Ovary (tissue), 9 donors: ENCODE data around the gene BRD3. TPM values are rescaled to one million over a fixed set of nuclear protein-coding genes. Genes with fewer than 3 reads are reported as not detected.
A peak's percentile ranks its signal among the peaks of the same experiment; 100 is the strongest.

ENCODE experiments used
- DNase-seq, 5 donors: peaks; one replicate each; pipeline ENCODE4 v3.0.0-alpha.2; 2019 to 2020
- H3K27ac ChIP-seq, 2 donors: fragments of 200-600 bp; one replicate each; pipeline versions ENCODE4 v1.5.1 to v1.8.0; 2019 to 2022
- H3K27me3 ChIP-seq: fragments of 200-600 bp; one replicate; pipeline ENCODE4 v1.8.0; 2022
- H3K36me3 ChIP-seq: fragments of 200-600 bp; sonication (generic); one replicate; pipeline ENCODE4 v1.5.1; 2019
- H3K4me1 ChIP-seq: one replicate; pipeline ENCODE4 v1.8.1; 2013; ENCODE audit warnings: mild to moderate bottlenecking, moderate library complexity; ENCODE audit not compliant: insufficient read depth
- H3K4me3 ChIP-seq: fragments of 200-600 bp; sonication (generic); one replicate; pipeline ENCODE4 v1.5.1; 2017
- H3K9me3 ChIP-seq, 2 donors: fragments of 200-600 bp in 1 of 2; sonication (generic) in 1 of 2; one replicate each; pipeline versions ENCODE4 v1.5.1 to v1.8.1; 2013 to 2019; ENCODE audit warnings: mild to moderate bottlenecking in 1 of 2, moderate library complexity in 1 of 2
- EP300 ChIP-seq: sonication (generic); formaldehyde crosslinking; IDR thresholded peaks from one replicate; pipeline ENCODE4 v1.6.1; 2017; ENCODE audit warnings: antibody characterized with exemption
- POLR2A ChIP-seq: fragments of 450-650 bp; IDR thresholded peaks from one replicate; pipeline ENCODE4 v1.6.1; 2017; ENCODE audit warnings: antibody characterized with exemption, mild to moderate bottlenecking, moderate library complexity
- WGBS, 3 donors: extraction: QIAGEN DNeasy Blood & Tissue Kit in 1 of 3; methylation state at CpG; one replicate each; pipeline versions ENCODE4 v1.1.5 to v1.1.7; 2013 to 2017; 5-methylcytosine and 5-hydroxymethylcytosine counted together
- intact Hi-C, 4 donors: fragments of 100-400 bp; cut with DNase I; formaldehyde crosslinking; loops; one replicate each; pipeline versions ENCODE4 v1.11.0 to v1.15.1; 2022 to 2023
- polyA plus RNA-seq, 2 donors: library from polyadenylated mRNA; stranded (reverse); fragments of 200-250 nt in 1 of 2; fragments of 350-450 nt in 1 of 2; fragmentation: Illumina TruSeq in 1 of 2; extraction: RNeasy Lipid Tissue Mini Kit (QIAGEN cat#74804) in 1 of 2; gene quantifications; one replicate each; pipeline ENCODE4 v1.2.3, GENCODE V29; 2013 to 2014
- total RNA-seq, 7 donors: library from RNA; depleted of rRNA in 2 of 7; stranded (reverse); fragments of >200 nt in 2 of 7; fragmentation: NEBNext Ultra II Directional in 3 of 7; extraction: Animal tissue kit (Norgen Biotek cat#: 25700) in 3 of 7; gene quantifications; one replicate each; pipeline versions ENCODE4 v1.1.0 to v1.2.4, GENCODE V29; 2016 to 2023
- TF ChIP-seq, protein P1 (sequence below), 3 donors: fragments of 450-650 bp in 2 of 3; fragments of 200-600 bp in 1 of 3; IDR thresholded peaks; one replicate each; pipeline versions ENCODE4 v1.5.1 to v1.8.0; 2016 to 2022; ENCODE audit warnings: antibody characterized with exemption in 3 of 3, mild to moderate bottlenecking in 1 of 3
- donor health status: DM: no; HTN: no; CAD: no; lungs with moderate emphysema.
- donor health status: DM: no; HTN: no; CAD: no.
- donor health status: Bipolar disorder and iron deficiency.
- donor health status: DM: yes; HTN: yes; CAD: no.
- donor health status: DM: no; HTN: no; CAD: no.
- donor health status: DM: yes; HTN: yes; CAD: no.

The BRD3 gene
- total and polyA plus RNA-seq, 9 donors, result 14.9 to 52.1 (median 39.2) TPM

DNA sequence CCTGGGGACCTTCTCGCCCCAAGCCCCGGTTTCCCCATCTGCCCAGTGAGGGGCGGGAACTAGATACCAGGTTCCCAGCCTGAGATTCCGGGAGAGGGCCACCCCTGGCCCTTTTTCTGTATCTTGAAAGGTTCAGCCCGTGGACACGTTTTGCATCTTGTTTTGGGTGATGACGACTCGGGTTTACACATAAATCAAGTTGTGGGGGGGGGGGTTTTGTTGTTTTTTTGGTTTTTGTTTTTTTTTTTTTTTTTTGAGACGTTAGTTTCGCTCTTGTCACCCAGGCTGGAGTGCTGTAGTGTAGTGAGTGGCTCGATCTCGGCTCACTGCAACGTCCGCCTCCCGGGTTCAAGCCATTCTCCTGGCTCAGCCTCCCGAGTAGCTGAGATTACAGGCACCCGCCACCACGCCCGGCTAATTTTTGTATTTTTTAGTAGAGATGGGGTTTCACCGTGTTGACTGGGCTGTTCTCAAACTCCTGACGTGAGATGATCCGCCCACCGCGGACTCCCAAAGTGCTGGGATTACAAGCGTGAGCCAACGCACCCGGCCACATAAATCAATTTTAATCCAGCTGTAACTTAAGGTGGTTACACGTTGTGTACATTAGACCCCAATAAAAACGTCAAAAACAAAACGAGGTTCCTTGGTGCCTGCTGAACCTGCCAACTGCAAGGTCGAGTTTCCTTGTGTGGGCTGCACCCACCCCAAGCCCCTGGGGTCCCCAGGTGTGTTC is 1.1 kb upstream of the BRD3 start:
- H3K4me3 ChIP-seq, result peak overlapping the region; percentile 84
- 1 to 10% (median 5%) methylated on average over 31 of the region's 31 CpGs for WGBS, 3 donors
- TF ChIP-seq, protein P1, sequence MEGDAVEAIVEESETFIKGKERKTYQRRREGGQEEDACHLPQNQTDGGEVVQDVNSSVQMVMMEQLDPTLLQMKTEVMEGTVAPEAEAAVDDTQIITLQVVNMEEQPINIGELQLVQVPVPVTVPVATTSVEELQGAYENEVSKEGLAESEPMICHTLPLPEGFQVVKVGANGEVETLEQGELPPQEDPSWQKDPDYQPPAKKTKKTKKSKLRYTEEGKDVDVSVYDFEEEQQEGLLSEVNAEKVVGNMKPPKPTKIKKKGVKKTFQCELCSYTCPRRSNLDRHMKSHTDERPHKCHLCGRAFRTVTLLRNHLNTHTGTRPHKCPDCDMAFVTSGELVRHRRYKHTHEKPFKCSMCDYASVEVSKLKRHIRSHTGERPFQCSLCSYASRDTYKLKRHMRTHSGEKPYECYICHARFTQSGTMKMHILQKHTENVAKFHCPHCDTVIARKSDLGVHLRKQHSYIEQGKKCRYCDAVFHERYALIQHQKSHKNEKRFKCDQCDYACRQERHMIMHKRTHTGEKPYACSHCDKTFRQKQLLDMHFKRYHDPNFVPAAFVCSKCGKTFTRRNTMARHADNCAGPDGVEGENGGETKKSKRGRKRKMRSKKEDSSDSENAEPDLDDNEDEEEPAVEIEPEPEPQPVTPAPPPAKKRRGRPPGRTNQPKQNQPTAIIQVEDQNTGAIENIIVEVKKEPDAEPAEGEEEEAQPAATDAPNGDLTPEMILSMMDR (IDR thresholded peaks at IDR 0.05), result no peak
- TF ChIP-seq POLR2A (no peak), EP300 (no peak)
- H3K9me3 ChIP-seq, result no peaks in the 10 kb centered on the region
- peak in 2 of 5 donors; percentile 36 to 42 for DNase-seq
- intact Hi-C loops, result loop anchor here in 3 of 4 donors (5.0 kb wide), 1 partner anchor 68 kb away; the partner anchor contains the start of gene WDR5 (in 3 of the 3)
- H3K27ac ChIP-seq, result peak overlapping the region in 1 of 2 donors; percentile 91
- H3K27me3 ChIP-seq, result no peaks in the 10 kb centered on the region
- no peaks in the 10 kb centered on the region for H3K36me3 ChIP-seq
- peaks cover 10% of the 10 kb centered on the region for H3K4me1 ChIP-seq

DNA sequence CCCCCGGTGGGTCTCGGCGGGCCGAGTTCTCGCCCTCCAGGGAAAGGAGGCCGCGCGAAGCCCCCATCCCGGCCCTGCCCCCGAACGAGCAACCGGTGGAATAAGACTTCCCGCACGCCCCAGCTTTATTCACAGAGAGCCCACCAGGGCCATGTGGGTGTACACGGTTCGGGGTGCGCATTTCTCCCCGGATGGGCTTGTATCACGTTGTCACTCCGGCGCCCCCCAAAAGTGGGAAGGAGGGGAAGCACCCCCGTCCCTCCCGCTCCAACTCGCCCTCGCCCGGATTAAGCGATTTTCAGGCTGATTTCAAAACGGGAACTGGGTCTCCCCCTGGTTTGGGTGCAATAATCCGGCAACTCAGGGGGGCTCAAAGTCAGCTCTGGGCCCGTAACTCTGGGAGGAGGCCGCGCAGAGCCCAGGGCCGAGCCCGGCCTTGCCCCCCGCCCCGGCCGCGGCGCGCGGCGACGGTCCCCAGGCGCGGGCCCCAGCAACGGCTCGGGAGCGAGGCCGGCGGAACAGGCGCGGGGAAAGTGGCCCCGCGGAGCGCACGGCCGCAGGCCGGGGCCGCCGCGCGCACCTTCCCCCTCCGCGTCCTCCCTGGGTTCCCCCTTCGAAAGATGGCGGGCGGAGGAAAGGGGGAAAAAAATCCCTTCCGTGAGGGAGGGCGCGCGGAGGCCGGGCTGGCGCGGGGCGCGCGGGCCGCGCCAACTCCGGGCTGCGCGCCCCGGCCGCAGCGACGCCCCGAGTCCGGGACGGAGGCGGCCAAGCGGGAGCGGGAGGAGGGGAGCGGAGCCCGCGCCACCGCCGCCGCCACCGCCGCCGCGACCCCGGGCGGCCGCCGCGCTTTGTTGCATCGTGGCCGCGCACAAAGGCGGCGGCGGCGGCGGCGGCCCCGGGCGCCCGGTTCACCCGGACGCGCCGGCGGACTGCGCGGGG is 644 bp downstream of the BRD3 start:
- peaks cover 19% of the 10 kb centered on the region for H3K4me1 ChIP-seq
- TF ChIP-seq POLR2A (no peak), EP300 (no peak)
- TF ChIP-seq, protein P1 (IDR thresholded peaks at IDR 0.05), result no peak
- peak in 4 of 5 donors; percentile 42 to 66 (median 52) for DNase-seq
- 0 to 1% (median 0%) methylated on average over 62 to 122 of the region's 126 CpGs for WGBS, 3 donors
- H3K36me3 ChIP-seq, result no peaks in the 10 kb centered on the region
- H3K9me3 ChIP-seq, result no peaks in the 10 kb centered on the region
- peak overlapping the region; percentile 74 to 79 for H3K27ac ChIP-seq
- H3K27me3 ChIP-seq, result no peaks in the 10 kb centered on the region
- intact Hi-C loops, result loop anchor here in 3 of 4 donors (5.0 kb wide), 1 partner anchor 70 kb away; the partner anchor contains the start of gene WDR5 (in 3 of the 3)
- H3K4me3 ChIP-seq, result peak overlapping the region; percentile 56

DNA sequence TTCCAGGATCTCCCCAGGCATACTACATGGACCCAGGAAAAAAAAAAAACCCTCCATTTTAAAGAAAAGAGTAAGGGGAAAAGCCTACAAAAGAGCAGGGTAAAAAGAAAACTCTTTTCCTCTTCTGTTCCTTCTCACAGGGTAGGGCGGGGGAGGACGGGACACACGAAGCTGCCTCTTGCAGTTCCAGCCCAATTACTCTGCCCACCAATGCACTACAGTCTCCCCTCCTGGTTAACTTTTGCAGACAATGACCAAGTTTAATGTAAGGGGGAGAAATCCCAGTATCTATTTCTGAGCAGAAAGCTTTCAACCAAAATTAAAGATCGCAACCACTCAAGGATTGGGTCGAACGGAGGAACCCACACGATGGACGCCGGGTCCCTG is 1.3 kb downstream of the BRD3 start:
- Histone ChIP-seq H3K9me3 (no peaks in the 10 kb centered on the region), H3K4me3 (peak overlapping the region; percentile 56), H3K27me3 (no peaks in the 10 kb centered on the region), H3K36me3 (no peaks in the 10 kb centered on the region), H3K4me1 (peaks cover 22% of the 10 kb centered on the region), H3K27ac (peak overlapping the region; percentile 74 to 79)
- peak in 1 of 5 donors; percentile 40 for DNase-seq
- no peak for TF ChIP-seq EP300
- no peak for TF ChIP-seq POLR2A
- TF ChIP-seq, protein P1 (IDR thresholded peaks at IDR 0.05), result no peak
- WGBS, 3 donors, result 0 to 2% (median 1%) methylated on average over 9 of the region's 9 CpGs
- intact Hi-C loops, result loop anchor here in 3 of 4 donors (5.0 kb wide), 1 partner anchor 71 kb away; the partner anchor contains the start of gene WDR5 (in 3 of the 3)
